ENCODE measurements around the gene DQX1. TPM values are rescaled to one million over a fixed set of nuclear protein-coding genes. Genes with fewer than 3 reads are reported as not detected.

DQX1 gene
- total and polyA plus RNA-seq, 4 donors, result 0.05 to 1.0 (median 0.08) TPM; not detected in 1

DNA sequence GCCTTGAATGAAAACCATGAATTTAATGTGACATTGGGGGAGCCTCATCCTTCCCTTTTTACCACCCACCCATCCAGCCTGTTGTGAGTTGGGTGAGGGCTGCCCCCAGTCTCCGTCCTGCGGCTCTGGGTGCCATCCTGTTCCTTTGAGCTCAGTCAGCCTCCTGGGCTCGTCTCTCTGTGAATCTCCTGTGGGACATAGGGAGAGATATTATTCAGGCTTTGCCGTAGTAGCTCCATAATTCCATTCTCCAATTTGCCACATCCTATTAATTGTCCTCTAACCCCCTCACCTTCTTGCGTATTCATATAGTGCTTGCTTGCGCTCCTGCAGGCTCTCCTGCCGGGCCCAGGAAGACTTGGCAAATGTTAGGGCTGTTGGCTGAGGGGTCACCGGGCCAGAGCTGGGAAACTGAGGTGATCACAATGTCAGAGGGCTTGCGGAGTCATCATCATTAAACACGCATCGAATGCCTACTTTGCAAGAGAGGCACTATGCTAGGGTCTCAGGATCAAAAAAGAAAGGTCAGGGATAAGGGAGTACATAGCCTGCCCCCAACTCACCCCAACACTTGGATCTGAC, 709 bp upstream of the DQX1 start:
- Histone ChIP-seq H3K36me3 (ENCODE audit: control insufficient read depth in 4 of 4, insufficient read depth in 3 of 4, low read depth in 1 of 4, low read length in 3 of 4) (peaks cover 9 to 20% (median 17%) of the 10 kb centered on the region in 4 donors), H3K27me3 (ENCODE audit: control insufficient read depth in 4 of 4, insufficient read depth in 4 of 4, low read length in 3 of 4) (no peaks in the 10 kb centered on the region), H3K9ac (ENCODE audit: low read depth in 1 of 2, low read length in 2 of 2) (no peak overlapping the region), H3K4me3 (ENCODE audit: low read depth in 1 of 3, low read length in 3 of 3) (no peak overlapping the region), H3K27ac (ENCODE audit: low read depth in 1 of 2, low read length in 2 of 2) (no peak overlapping the region), H3K9me3 (ENCODE audit: control insufficient read depth in 4 of 4, low read length in 3 of 4) (no peaks in the 10 kb centered on the region), H3K4me1 (ENCODE audit: control insufficient read depth in 4 of 4, insufficient read depth in 4 of 4, low read length in 3 of 4) (peaks cover 8 to 26% (median 19%) of the 10 kb centered on the region in 4 donors)
- TF ChIP-seq SP1 (IDR thresholded peaks at IDR 0.05), result no peak
- no peak for TF ChIP-seq ZBTB33 (IDR thresholded peaks at IDR 0.05)
- no peak for TF ChIP-seq FOXA1 (IDR thresholded peaks at IDR 0.05)
- no peak for TF ChIP-seq GABPA (IDR thresholded peaks at IDR 0.05 in 1 of 2, conservative IDR thresholded peaks at IDR 0.05 in 1 of 2)
- TF ChIP-seq FOXA2 (IDR thresholded peaks at IDR 0.05), result no peak
- no peak for TF ChIP-seq EGR1 (IDR thresholded peaks at IDR 0.05; ENCODE audit: low read depth in 2 of 2)
- TF ChIP-seq MAX (IDR thresholded peaks at IDR 0.05), result no peak
- no peak for TF ChIP-seq CTCF (IDR thresholded peaks at IDR 0.05; ENCODE audit: low read depth, low read length, missing input control)
- TF ChIP-seq RXRA (IDR thresholded peaks at IDR 0.05), result no peak
- TF ChIP-seq RAD21 (IDR thresholded peaks at IDR 0.05), result no peak
- DNase-seq (ENCODE audit: low spot score), result no peak
- WGBS, result 97% methylated on average over 11 of the region's 11 CpGs

DNA sequence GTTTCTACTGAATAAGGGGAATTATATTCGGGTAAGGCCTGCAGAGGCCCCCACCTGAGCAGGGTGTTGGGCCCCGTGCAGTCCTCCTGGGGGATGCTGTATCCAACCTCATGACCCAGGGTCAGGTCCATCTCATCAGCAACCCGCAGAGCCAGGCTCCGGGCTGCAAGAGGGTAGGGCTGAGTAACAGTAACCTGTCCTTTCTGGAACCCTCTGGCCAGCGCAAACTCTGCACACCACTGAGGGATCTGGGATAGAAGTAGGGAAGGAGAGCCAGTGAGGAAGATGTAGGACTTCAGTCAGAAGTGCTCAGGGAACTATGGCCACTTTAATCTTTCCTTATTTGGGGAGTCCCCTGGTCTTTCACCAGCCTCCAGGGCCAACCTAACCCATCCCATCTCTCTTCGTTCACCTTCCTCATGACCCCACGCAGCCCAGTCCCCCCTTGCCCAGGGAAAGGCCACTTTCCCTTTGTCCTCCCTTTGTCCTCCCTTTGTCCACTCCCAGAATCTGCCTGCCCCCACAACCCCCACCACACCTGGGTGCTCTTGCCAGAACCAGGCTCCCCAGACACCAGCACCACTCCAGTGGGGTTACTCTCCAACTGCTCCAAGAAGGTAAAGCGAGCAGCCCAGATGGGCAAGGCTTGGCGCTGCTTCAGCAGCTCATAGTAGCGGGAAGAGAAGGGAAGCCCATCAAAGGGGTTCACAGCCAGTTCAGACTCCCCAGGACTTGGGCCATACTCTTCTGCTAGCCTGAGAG, 895 bp downstream of the DQX1 start:
- H3K36me3 ChIP-seq (ENCODE audit: control insufficient read depth in 4 of 4, insufficient read depth in 3 of 4, low read depth in 1 of 4, low read length in 3 of 4), result peaks cover 9 to 20% (median 17%) of the 10 kb centered on the region in 4 donors
- no peak overlapping the region for H3K4me3 ChIP-seq (ENCODE audit: low read depth in 1 of 3, low read length in 3 of 3)
- H3K27ac ChIP-seq (ENCODE audit: low read depth in 1 of 2, low read length in 2 of 2), result no peak overlapping the region
- no peak for DNase-seq (ENCODE audit: low spot score)
- peaks cover 0 to 1% (median 0%) of the 10 kb centered on the region in 4 donors for H3K27me3 ChIP-seq (ENCODE audit: control insufficient read depth in 4 of 4, insufficient read depth in 4 of 4, low read length in 3 of 4)
- 95% methylated on average over 10 of the region's 10 CpGs for WGBS
- no peak overlapping the region for H3K9ac ChIP-seq (ENCODE audit: low read depth in 1 of 2, low read length in 2 of 2)
- H3K9me3 ChIP-seq (ENCODE audit: control insufficient read depth in 4 of 4, low read length in 3 of 4), result no peaks in the 10 kb centered on the region
- peaks cover 6 to 16% (median 11%) of the 10 kb centered on the region in 4 donors for H3K4me1 ChIP-seq (ENCODE audit: control insufficient read depth in 4 of 4, insufficient read depth in 4 of 4, low read length in 3 of 4)
- no peak for TF ChIP-seq FOXA2 (IDR thresholded peaks at IDR 0.05)
- TF ChIP-seq FOXA1 (IDR thresholded peaks at IDR 0.05), result no peak
- no peak for TF ChIP-seq MAX (IDR thresholded peaks at IDR 0.05)
- no peak for TF ChIP-seq EGR1 (IDR thresholded peaks at IDR 0.05; ENCODE audit: low read depth in 2 of 2)
- no peak for TF ChIP-seq ZBTB33 (IDR thresholded peaks at IDR 0.05)
- no peak for TF ChIP-seq REST (IDR thresholded peaks at IDR 0.05)
- TF ChIP-seq CTCF (IDR thresholded peaks at IDR 0.05; ENCODE audit: low read depth, low read length, missing input control), result no peak
- TF ChIP-seq HNF4G (IDR thresholded peaks at IDR 0.05), result no peak
- no peak for TF ChIP-seq SP1 (IDR thresholded peaks at IDR 0.05)
- TF ChIP-seq RXRA (IDR thresholded peaks at IDR 0.05), result no peak
- no peak for TF ChIP-seq RAD21 (IDR thresholded peaks at IDR 0.05)
- no peak for TF ChIP-seq TAF1 (conservative IDR thresholded peaks at IDR 0.05)
- TF ChIP-seq HNF4A (conservative IDR thresholded peaks at IDR 0.05), result no peak
- no peak for TF ChIP-seq NR2F2 (IDR thresholded peaks at IDR 0.05)
- TF ChIP-seq JUND (IDR thresholded peaks at IDR 0.05), result no peak

Measured in liver (tissue), 9 donors.